A204.1 (cell line): ENCODE measurements around the gene ADAM12.

Source experiments
- FAIRE-seq: peaks from 2 replicates; lab custom pipeline; 2012; peaks lifted over from hg19 to GRCh38; lab: Jason Lieb, UNC

ADAM12 gene

DNA sequence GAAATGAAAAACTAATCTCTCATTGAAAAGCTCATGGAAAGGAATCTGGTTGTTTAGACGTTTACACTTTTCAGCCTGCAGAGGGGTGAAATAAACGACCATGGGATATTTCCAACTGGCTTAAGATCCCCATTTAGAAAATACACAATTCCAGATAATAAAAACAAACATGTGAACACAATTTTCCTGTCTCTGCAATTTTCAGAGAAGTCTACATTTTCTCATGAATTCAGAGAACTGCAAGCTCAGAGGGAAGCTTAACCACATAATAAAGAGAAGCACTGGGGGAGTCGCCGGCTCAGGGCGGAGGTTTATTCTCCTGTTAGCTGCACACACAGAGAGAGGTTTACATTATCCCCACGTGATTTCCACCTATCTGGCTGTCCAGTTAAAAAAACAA lies 276.8 kb downstream of the ADAM12 start:
- FAIRE-seq, result no peak

DNA sequence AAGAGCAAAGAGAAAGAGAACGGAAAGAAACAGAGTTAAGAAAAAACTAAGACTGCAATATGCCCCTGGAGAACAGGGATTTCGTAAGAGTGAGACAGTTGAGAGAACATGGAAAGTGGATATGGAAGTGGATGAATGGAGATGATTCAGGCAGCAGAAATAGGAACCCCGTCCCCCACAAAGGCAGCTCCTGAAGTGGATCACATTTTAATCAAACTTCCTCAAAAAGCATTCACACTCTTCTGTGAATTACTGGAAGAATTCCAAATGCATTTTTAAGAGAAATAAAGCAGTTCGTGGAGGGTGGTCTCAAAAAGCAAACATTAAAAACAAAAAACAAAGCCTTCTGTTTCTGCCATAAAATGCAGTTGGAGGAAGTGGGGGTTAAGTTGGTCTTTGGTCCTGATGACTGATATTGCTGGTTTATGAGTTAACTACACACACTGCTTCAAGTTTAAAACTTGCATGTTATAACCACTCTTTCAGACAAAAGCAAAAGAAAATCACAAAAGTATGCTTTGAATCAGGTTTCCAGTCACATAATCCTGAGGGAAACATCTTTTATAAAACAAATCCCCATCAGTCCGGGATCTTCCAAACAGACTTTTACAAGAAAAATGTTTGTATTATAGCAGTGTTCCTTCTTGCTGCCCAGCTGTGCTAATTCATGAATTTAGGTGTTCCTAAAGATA lies 277.6 kb downstream of the ADAM12 start:
- FAIRE-seq, result no peak

DNA sequence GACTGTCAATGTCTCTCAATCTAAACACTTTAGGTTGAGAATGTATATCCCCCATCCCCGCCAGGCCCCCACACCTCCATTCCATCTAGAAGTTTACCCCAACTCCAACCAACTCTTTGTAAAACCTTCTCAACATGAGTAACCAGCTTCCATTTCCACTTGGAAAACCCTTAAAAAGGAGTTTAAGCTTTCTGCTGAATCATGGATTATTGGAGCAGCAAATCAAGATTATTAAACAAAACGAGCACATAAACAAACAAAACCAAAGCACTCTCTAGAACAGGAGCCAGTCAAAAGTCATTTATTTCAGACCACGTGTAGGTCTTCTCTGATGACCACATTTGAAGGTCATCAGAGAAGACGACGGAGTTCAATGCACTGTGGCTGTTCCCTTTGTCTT lies 278.4 kb downstream of the ADAM12 start:
- no peak for FAIRE-seq

DNA sequence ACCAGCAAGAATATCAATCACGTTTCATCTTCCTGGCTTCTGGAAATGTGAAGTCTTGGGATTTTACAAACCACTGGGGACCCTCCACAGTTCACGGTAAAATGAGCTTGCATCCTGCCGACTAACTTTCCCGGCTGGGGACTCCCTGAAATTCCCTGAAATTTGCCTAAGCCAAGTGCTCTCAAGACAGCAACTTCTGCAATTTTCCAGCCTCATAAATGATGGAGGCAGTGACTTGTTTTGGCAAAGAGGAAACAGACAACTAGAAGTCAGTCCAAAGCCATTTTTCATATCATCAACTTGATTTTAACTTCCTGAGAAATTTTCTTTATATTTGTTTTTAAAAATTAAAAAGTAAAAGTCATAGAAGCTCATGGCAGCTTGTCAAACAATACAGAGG lies 279.6 kb downstream of the ADAM12 start:
- FAIRE-seq, result no peak

DNA sequence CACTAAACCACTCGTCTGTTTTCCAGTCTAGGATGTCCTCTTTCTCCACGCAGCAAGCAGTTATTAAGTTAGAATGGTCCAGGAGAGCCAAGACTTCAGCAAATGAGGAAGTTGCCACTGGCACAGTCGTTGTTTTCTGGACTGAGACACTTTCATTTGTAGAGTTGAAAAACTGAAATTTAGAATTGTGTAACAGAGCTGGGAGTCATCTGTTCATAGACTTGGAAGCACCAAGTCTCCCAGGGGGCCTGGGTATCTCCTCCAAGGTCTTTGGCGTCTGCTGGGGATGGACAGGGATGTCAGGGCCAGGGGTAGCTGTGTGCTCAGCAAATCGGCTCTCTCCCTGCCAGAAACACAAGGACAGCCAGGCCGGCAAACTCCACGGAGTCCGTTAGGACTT lies 283.5 kb downstream of the ADAM12 start:
- no peak for FAIRE-seq

DNA sequence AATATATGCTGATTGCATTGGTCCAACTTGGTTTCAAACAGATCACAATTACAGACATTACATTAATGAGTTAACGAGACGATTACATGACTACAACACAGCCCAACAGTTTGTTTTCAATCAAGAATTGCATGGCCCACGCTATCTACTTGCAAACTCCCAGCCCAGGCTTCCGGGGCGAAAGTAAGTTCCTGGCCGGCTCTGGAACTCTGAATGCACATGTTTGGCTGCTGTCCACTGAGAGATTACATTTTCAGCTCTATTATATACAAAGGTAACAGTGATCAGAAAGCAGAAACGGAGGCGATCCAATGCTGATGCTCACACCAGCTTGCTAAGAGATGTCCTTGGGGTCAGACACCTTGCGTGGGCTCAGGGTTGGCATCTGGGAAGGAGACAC lies 285.6 kb downstream of the ADAM12 start:
- FAIRE-seq, result no peak

DNA sequence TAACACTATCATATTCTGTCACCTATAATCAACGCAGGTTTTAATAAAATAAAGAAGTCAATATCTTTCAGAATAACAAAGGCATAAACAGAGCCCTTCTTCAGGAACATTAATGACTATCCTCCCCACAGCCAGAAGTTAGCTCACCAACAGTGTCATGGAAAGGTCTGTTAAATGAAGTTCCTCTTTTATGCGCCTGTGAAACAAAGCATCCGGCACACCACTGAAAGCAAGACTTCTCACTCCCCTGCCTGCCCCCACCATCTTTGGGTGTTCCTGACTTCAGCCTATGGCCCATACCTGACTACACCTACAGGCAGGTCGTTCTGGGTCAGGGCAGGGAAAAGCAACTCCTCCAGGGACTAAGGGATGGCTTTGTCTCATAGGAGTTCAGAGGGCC lies 286.5 kb downstream of the ADAM12 start:
- no peak for FAIRE-seq

DNA sequence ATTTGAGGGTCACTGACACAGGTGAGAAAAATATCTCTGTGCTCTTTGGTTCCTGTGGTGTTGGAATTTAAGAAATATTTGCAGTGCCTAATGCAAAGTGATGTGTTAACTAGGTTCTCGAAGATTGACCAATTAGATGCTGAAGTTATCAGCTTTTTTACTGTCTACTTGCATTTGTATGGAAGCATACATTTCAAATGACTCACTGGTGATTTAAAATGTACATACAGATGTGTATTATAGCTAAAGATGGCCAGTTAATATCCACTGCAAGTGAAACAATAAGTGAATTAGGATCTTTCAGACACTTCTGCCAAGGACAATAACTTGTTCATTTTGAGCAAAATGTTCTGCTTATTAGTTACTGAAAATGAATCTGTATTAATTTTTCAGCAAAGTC lies 287.0 kb downstream of the ADAM12 start:
- no peak for FAIRE-seq

DNA sequence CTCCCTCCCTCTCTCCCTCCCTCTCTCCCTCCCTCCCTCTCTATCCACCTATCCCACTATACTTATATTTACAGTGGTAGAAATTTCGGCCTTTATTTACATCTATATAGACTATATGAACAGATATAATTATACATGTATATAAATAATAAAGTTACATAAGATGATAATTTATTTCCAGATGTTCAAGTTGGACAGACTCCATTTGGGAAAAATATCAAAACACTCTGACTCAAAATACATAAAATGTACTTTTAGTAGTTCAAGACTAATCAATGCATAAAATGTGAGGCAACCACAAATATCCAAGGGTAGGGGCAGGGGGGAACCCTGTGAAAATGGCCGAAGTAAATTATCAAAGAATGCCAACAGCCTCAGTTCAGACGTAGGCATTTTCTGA lies 288.9 kb downstream of the ADAM12 start:
- no peak for FAIRE-seq

DNA sequence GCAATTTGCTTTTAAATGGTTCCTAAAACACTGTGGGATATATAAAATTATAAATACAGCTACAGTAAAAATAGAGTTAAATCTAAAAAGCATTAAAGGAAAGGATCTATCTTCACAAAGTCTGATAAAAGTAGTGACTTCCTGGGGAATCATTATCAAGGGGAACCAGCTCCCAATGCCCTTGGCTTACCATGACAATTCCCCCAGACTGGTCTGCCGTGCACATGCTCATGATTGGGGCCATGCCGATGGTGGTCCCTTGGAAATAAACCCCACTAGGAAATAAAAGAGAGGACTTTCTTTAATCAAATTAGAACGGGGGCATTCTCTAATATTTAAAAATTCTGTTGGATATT lies 290.1 kb downstream of the ADAM12 start:
- FAIRE-seq, result no peak

DNA sequence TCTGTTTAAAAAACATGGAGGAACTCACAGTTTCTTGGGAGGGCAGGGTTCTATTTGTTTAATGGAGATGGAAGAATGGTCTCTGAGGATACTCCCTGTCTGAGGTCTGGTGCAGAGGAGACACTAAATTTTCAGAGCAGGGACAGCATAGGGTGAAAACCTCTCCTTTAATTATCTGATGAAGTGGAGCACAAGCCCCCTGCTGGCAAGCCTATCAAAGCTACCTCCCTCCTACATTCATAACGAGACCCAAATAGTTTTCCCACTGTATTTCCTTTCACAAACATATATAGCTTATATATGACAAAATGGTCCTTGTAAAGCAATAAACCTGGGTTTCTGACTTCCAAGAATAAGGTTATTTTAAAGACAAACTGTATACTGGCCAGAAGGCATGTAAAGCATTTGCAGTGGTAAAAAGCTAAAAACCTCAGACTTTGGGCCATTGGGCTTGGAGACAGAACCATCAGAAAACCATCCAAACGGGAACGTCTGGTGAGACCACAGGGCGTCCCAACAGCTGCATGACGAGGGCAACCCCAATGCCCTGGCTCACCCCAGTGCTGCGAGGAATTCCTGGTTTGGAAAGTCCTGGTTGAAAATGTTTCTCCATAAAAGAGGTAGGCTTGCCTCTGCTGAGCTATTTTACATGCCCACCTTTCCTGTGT lies 290.6 kb downstream of the ADAM12 start:
- no peak for FAIRE-seq

DNA sequence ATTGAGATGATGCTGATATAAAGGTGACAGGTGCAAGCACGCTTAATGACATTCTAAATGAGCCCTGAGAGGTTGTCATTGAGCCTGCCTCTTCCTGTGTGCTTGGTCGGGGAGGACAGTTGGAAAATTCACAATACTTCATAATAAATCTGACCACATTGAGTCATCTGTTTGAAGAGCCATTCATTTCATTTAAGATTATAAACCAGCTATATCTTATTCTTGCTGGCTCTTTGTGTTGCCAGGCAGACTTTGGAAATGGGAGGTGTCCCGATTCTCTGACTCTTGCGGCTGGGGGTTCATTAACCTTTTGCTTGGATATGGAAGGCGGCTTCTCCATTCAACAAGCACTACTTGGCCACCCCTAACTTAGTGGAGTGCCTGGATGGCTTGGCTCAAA lies 293.7 kb downstream of the ADAM12 start:
- no peak for FAIRE-seq

DNA sequence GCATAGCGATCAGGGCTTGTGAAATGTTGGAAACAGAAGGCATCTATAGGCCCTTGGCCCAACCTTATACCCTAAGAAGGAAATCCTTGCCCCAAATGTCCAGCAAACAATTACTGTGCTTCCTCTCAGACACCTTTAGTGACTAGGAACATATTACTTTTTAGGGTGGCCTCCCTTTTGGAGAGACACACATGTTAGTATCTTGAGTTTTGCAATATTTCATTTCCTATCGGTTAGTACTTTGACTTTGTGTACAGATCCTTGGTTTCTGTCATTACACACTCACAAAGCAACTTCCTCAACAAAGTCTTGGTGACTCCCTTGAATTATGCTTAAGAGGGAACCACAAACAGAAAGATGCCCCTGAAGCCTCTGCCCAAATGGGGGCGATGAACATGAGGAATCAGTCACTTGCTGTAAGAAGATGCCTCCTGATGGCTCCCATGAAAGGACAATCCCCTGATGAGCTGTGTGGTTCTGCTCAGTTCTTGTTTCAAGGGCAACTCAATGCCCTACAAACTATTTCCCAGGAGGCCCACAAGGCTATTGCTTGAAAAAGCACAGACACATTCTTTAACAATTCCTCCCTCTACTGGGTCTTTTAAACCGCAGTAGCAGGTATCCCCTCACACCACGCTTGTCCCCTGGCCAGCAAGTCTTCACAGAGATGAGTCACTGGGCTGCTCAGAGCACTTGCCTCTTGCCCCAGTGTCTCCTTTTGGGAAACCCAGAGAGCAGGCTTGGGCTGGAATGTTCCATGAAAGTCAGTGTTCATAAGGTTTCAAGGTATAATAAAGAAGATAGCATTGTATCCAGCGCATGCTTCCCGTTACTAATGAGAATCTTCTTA lies 295.7 kb downstream of the ADAM12 start:
- FAIRE-seq, result no peak

DNA sequence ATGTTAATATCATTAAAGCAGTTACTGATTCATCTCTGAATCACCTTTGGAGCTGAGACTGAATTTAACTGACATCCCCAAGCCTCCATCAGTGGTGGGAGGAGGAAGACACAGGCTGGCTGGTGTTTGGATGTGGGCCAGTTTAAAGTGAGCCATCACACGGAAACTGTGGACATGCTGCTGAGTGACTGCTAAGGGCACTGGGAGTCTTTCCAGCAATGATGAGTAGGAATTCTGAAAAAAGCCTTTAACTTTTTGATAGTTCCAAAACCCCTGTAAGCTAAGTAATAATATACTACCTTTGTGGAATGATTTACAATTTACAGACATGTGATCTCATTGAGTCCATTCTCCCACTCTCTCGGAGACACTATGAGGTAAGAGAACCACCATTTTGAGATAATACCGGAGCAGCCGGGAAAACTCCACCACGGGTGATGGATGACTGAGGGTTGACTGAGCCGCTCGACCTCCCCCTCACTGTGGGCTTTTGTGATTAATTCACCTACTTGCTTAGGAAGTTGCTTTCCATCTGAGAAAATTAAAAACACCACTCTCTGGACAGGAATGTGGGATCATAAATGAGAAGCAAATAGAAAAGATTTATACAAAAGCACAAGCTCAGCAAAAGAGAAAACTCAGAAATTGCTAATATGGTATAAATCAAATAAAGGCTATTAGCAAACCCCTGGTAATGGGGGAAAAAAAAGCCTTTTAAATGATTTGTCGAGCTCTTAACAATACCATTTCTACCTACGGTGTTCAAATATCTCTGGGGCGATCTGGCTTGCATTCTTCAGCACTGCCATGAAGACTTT lies 297.2 kb downstream of the ADAM12 start:
- no peak for FAIRE-seq

DNA sequence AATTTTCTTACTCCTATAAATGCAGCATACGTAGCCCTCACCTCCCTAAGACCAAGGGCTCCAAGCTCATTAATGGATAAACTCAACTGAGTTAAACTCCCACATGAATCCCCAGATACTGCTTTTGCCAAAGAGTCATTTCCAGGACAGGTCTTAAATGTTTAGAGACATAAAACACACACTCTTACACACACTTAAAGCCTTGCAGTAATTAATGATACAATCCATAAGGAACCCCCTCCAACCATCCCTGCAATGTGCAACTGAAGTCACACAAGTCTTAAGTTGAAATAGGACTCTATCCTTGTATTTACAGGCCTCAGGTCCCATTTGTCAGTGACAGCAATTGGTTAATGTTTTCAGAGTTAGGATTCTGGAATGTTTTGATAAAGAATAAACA lies 297.8 kb downstream of the ADAM12 start:
- no peak for FAIRE-seq

DNA sequence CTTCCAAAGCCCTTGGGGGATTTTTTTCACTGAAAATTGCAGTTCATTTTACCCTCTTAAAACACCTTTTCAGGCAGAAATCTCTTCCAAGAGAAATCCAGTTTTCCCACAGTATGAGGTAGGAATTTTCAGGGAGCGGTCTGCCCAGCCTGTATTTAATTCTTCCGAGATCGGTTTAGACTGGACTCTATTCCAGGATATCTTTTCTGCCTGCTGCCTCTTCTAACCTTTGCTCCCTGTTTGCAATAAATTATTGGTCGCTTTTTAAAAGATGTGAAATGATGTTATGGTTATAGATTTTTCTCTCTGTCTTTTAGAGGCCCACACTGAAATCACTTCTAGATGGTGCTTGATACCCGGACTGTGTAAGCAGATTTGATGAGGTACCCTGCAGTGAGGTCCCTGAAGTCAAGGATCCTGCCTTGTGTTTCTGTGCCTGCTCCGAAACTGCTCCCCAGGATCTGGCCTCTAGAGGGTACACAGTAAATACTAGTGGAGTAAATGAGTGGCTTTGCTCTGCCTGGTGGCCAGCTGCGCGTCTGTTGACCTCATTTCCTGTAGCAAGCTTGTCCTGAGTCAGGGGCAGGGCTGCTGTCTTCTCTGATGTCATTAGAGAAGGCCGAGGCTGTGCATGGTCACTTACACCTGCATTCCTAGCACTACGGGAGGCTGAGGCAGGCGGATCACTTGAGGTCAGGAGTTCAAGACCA lies 300.3 kb downstream of the ADAM12 start:
- FAIRE-seq, result no peak

DNA sequence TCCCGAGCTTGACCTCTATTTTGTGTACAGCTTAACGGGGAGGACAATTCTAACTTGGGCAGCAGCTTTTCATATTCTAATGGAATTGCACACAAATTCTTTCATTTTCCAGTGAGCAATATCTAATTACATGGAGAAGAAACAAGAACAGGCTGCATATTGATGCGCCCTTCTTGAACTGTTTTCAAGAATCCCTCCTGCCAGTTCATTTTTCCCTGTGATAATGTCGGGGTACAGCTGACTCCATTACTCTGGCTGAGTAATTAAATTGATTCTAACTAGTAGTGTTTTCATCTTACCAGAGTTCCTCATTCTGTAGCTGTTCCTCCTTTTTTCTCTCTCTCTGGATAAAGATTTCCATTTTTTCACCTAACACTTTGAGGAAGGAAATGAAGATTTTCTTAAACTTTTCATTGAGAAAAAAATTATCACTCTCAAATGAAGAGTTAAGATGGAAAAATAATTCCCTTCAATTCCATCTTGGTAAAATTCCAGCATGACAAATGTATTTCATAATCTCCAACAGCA lies 301.1 kb downstream of the ADAM12 start:
- FAIRE-seq, result no peak

DNA sequence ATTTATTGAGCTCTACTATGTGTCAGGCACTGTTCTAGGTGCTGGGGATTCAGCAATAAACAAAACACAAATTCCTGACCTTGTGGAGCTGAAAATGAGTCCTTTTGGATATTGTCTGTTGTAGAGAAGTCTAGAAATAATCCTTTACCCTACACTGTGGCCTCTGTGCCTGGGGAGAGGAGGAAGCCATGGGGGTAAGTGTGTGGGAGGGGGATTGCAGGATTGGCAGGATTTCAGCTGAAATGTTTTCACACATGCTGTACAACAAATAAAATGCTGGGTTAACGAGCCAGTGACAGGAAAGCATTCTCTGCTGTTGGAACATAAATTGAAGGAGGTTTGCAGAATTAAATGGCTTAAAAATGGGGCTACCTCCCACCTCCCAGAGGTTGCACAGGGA lies 302.5 kb downstream of the ADAM12 start:
- no peak for FAIRE-seq

DNA sequence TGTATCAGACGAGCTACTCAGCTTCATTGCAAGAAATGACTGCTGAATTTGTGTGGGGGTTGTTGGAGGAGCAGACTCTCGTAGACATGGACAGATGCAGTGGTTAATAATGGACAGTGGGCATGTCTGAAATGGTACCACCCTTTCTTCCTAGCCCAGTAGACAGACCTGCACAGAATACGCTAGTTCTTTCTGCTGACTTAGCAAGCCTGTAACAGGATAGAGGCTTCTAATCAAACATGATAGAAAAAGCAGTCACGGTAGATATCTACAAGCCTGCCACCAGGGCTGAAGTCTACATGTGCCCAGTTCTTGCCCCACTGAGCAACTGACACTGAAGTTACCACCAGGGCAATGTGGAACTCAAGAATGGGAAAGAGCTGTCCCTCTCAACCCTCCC lies 303.9 kb downstream of the ADAM12 start:
- FAIRE-seq, result no peak

DNA sequence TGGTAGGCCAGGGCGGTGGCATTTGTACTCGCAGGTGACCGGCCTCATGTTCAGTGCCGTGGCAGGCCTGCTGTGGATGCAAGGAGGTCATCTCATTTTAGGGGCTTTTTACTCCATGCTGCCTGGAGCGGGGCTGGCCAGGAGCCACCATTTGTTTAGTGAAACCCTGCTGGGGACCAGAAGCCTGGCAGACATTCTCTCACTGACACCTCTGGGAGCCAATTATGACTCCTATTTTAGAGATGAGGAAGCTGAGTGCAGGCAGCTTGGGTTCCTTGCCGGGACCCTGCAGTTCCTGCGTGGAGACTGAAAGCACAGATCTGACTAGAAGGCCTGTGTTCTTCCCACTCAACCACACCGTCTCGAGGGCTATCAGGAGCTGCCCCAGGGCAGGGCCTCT lies 305.3 kb downstream of the ADAM12 start:
- no peak for FAIRE-seq

DNA sequence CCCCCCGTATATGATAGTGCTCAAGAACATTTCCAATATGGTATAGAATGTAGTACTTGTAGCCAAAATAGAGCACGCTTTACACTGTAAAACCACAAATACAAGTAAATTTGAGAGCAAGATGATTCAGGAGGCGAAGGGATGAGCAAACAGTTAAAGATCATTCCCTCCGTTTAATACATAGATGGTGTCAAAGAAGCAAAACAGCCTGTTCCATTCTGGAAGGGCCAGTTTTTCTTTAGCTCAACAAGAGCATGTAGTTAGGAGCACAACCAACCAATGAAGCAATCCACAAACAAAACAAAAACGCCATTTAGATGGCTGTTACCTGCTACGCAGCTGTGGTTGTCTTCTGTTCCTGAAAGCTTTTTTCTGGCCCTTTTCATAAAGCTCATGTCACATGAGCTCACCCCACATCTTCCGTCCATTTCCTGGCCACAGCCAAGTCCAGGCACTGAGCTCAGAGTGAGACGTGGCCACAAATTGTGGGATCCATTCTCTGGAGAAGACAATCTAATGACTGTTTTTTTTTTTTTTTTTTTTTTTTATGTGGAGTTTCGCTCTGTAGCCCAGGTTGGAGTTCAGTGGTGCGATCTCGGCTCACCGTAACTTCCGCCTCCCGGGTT lies 306.3 kb downstream of the ADAM12 start:
- no peak for FAIRE-seq
